Measurements from ENCODE around the gene SVOPL. TPM values are rescaled to one million over a fixed set of nuclear protein-coding genes. Genes with fewer than 3 reads are reported as not detected.

Gene SVOPL
- total and polyA plus RNA-seq, 2 donors (not counting 3 experiments of a cell fraction or from before 2014, with no cell fraction given), result not detected

GRCh38 chr7:138668229-138668596 is 32.9 kb downstream of the SVOPL start:
- no peaks in the 10 kb centered on the region for H4K20me1 ChIP-seq (replicated peaks; ENCODE audit: control insufficient read depth, extremely low read depth, insufficient read depth, low read length)
- no peak overlapping the region for H3K9ac ChIP-seq (replicated peaks; ENCODE audit: extremely low read depth, insufficient read depth, low read length)
- no peaks in the 10 kb centered on the region for H3K36me3 ChIP-seq (ENCODE audit: control insufficient read depth in 2 of 2, extremely low read depth in 1 of 2, insufficient read depth in 2 of 2, low read length in 2 of 2)
- H3K9me1 ChIP-seq (replicated peaks; ENCODE audit: control insufficient read depth, extremely low read depth, insufficient read depth, low read length), result no peaks in the 10 kb centered on the region
- ChIA-PET CTCF (no interaction called here), POLR2A (no interaction called here)
- H3K4me3 ChIP-seq (replicated peaks in 1 of 3; ENCODE audit: insufficient read depth in 1 of 3, low read depth in 1 of 3, low read length in 3 of 3), result no peak overlapping the region
- peaks cover 2 to 3% of the 10 kb centered on the region in 2 experiments for H3K27me3 ChIP-seq (ENCODE audit: control insufficient read depth in 2 of 2, insufficient read depth in 2 of 2, low read length in 2 of 2)
- no peak overlapping the region for H3K27ac ChIP-seq (ENCODE audit: insufficient read depth, low read depth, low read length)
- BruUV-seq (replicated peaks), result no TSS peak
- H2AFZ ChIP-seq (ENCODE audit: low read depth, low read length), result no peak overlapping the region
- TF ChIP-seq POLR2AphosphoS5 (IDR thresholded peaks at IDR 0.05; ENCODE audit: insufficient read depth, low read depth, low read length) (no peak), CTCF (IDR thresholded peaks at IDR 0.05; ENCODE audit: extremely low read depth in 1 of 2, insufficient read depth in 1 of 2, low read depth in 1 of 2, low read length in 2 of 2) (no peak), MYC (IDR thresholded peaks at IDR 0.05; ENCODE audit: low read depth, low read length) (no peak), POLR2A (IDR thresholded peaks at IDR 0.05; ENCODE audit: low read depth, low read length) (no peak), GATA2 (IDR thresholded peaks at IDR 0.05; ENCODE audit: insufficient read depth, insufficient read length, low read depth, low read length) (no peak), FOS (IDR thresholded peaks at IDR 0.05; ENCODE audit: borderline replicate concordance, insufficient read depth, low read length) (no peak), JUN (IDR thresholded peaks at IDR 0.05; ENCODE audit: borderline replicate concordance, insufficient read depth, insufficient read length, low read depth) (no peak), EZH2 (IDR thresholded peaks at IDR 0.05; ENCODE audit: borderline replicate concordance, low read depth, low read length, severe bottlenecking) (no peak), MAX (IDR thresholded peaks at IDR 0.05; ENCODE audit: insufficient read depth, insufficient read length) (no peak)
- FAIRE-seq (no peak), DNase-seq (ENCODE audit: low read depth, low spot score) (no peak)
- H3K9me3 ChIP-seq (replicated peaks; ENCODE audit: control insufficient read depth, insufficient read depth, low read length), result no peaks in the 10 kb centered on the region
- dilution Hi-C loops (cut with MboI; ENCODE audit: extremely low pct_ligation_motif_present, low sequenced_read_pairs) (no loop called here), intact Hi-C loops (cut with micrococcal nuclease) (no loop called here)
- H3K79me2 ChIP-seq (ENCODE audit: control insufficient read depth, insufficient read depth, low read length), result no peaks in the 10 kb centered on the region
- no peak overlapping the region for H3K4me2 ChIP-seq (ENCODE audit: insufficient read depth, low read length)
- H3K4me1 ChIP-seq (ENCODE audit: control insufficient read depth, extremely low read depth, insufficient read depth, low read length), result no peaks in the 10 kb centered on the region
